RPMI7951 (cell line): Measurements from ENCODE around the gene RGR. TPM values are rescaled to one million over a fixed set of nuclear protein-coding genes. Genes with fewer than 3 reads are reported as not detected.

ENCODE experiments used
- DNase-seq: peaks from one replicate; pipeline ENCODE4 v3.0.0-alpha.2; 2012; ENCODE audit warnings: low read depth
- total RNA-seq: library from RNA; depleted of rRNA; stranded (reverse); fragments of >200 nt; shearing (Covaris generic); gene quantifications from 2 replicates; pipeline ENCODE4 v1.2.3, GENCODE V29; 2014

Gene RGR
- total RNA-seq, 1 experiment from 2014 or later: not detected

DNA sequence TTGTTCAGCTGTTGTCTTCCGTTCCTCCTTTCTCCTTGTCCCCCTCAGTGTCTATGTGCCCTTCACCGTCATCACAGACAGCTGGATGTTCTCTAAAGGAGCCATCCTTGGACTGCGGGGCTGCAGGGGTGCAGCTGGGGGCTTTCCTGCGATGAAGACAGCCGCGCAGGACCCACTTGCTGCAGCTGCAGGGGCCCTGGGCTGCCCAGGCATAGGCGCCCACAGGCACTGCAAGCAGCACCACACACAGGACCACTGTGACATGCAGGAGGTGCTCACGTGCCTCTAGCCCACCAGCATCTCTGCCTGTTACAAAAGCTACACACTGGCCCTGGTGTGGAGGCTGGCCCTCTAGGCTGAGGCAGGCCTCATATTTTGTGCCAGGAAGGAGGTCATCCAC is 22.9 kb upstream of the RGR start:
- no peak for DNase-seq

- peak; percentile 2 for DNase-seq
Measured at GRCh38 chr10:84224411-84225028, 20.3 kb upstream of the RGR start.

GRCh38 chr10:84225427-84226173 is 19.3 kb upstream of the RGR start, which contains the start of gene LRIT2:
TSS of gene LRIT2 (minus strand) at chr10:84225544. CDS start at chr10:84225520, 24 bp downstream.
- no peak for DNase-seq

- no peak for DNase-seq
Measured at GRCh38 chr10:84226616-84227015, 18.2 kb upstream of the RGR start.

- DNase-seq: no peak
Measured at GRCh38 chr10:84227810-84228209, 17.0 kb upstream of the RGR start.

DNA sequence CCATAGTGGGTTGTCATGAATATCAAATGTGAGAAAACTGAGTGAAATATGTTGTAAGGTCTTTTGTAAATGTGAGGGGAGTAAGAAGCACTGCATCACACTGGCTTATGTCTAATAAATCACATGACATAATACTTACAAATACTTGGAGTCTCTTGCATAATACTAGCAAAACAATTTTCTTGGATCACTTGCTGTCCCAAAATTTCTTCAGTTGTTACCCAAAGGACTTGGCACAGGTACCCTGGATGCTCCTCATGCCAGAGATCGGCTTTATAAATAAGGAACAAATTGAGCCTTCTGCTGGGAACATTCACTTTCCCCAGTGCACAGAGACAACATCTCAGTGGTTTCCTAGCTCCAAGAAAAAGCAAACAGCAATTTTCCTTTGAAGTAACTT is 14.5 kb upstream of the RGR start:
- DNase-seq: no peak

DNA sequence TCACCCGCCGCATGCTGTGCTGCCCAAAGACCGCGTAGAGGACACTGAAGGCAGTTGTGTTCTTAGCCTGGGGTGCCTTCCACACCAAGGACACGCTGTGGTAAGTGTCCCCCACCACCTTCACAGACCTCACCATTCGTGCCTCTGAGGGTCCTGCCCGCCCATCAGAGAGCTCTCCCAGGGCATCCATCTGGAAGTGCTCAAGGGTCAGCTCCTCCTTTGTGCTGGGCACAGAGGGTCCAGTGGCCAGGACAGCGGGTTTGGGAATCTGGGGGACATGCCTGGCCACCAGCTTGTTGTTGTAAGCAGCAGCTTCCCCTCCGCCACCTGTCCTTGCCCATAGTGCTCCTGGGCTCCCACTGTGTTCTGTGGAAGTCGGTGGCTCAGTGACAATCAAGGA is 12.5 kb upstream of the RGR start:
- DNase-seq: no peak

- no peak for DNase-seq
Measured at GRCh38 chr10:84233940-84234339, 10.9 kb upstream of the RGR start.

DNA sequence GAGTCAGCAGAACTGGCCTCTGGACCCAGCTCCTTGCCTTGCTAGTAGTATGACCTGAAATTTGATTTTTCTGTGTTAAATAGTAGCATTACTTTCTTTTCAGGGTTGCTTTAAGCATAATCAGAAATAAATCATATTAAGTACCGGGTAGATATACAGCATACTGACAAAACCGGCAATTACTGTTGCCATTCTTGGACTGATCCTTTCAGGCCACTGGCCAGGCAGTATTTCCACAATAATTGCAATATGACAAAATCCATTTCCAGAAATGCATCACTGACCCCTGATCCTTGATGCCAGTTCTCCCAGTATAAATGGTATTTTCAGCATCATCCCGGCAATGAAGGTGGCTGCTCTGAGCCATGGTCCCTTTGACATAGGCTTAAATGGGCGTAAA is 10.4 kb upstream of the RGR start:
- no peak for DNase-seq

- no peak for DNase-seq
Measured at GRCh38 chr10:84235096-84235495, 9.8 kb upstream of the RGR start.

DNA sequence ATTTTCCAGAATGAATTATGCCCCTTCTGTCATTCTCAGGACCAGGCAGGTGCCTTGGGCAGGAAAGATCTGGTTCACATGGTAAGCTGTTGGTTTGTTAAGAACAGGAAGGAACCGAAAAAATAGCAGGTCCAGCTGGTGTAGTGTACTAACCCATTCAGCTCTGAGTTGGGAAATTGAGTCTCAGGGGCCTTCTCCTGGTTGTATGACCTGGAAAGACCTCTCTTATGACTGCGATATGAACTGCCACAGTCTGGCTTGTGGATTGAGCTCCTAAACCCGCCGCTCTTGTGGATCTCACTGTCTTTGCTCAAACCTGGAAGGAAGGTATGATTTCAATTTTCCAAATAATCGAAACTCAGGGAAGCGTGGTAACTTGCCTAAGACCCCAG is 8.1 kb upstream of the RGR start:
- no peak for DNase-seq

DNA sequence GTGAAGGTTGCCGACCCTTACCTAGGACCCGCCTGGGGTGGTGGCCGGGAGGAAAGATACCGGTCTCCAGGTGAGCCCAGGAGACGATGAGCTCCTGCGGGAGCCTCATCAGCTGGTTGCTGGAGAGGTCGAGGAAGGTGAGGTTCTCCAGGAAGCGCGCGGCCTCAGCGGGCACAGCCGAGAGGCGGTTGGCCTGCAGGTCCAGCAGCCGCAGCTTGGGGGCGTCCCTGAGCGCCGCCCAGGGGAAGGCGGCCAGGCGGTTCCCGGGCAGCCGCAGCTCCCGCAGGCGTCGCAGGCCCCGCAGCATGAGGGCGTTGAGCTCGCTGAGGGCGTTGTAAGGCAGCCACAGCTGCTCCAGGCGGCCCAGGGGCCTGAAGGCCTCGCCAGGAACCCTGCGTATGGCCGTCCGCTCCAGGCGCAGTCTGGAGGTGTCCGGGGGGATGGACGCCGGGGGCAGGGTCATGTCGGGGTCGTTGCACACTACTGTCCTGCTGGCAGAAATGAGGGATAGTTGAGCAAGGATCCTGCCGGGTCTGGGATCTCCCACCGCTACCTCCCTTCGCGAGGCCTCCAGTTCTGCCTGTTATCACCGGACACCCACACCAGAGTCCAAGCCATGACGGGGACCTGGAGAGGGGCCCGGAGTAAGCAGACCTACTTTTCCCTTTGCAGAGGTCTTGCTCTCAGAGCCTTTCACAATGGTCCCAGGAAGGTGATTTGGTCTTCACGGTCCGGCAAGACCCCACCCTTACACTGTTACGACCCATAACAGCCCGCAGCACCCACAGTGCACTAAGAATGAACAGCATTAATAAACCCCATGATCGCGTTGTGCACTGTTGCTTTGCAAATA is 7.4 kb upstream of the RGR start:
- DNase-seq: no peak

DNA sequence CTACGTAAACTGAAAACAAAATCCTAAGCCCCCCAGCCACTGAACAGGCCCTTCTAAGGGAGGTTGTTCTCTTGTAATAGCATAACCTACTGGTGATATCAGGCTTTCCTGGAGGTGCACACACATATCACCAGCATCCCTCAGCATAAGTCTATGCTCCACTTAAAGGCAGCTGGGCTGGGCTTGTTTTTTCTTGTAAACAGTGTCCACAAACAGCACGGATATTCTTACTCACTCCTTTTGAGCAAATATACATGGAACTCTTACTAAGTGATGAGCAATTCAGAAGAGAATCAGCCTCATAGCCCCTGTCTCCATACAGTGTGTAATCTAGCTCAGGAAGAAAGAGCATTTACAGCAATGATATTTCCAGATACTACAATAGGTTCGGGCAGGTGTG is 5.9 kb upstream of the RGR start:
- DNase-seq: no peak

DNA sequence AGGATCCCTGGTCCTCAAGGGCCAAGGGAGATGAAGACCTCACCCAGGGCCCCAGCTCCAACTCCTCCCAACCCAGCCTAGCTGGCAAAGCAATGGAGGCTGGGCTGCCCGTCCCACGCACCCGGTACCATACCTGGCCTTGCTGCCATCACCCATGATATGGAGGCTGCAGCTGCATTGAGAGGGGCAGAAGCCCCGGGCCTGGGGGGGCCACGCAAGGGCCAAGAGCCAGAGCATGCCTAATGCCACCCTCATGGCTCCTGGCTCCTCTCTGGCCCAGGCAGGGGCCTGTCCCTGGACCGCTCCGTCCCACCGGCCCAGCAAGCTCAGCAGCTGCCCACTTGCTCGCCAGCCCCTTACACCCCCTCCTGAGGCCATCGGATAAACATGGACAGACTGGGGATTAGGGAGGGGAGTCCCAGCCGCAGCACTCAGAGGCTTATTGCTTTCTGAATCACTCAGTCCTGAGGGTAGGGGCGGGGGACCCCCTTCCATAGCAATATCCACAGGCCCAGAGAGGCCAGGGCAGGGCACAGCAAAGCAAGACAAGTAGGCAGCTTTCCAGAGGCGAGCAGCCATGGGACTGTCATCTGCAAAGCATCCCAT is 3.6 kb upstream of the RGR start, which contains the start of gene LRIT1:
TSS of gene LRIT1 (minus strand) at position 362 of the 606 bp plus-strand sequence. CDS start at position 255, 107 bp downstream.
- no peak for DNase-seq

GRCh38 chr10:84243759-84244158 is 1.1 kb upstream of the RGR start:
- DNase-seq: no peak

DNA sequence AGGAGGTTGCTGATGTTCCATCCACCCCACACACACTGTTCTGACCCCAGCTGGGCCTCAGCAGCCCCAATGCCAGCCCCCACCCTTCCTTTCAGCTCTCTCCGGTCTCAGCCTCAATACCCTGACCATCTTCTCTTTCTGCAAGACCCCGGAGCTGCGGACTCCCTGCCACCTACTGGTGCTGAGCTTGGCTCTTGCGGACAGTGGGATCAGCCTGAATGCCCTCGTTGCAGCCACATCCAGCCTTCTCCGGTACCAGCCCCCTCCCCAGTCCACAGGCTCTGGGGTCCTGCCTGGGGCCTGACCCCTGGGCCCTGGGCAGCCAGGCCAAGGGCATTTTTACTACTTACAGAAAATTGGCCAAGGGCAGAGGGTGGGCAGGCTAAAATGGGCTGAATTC is 2.6 kb downstream of the RGR start:
- no peak for DNase-seq

- no peak for DNase-seq
Measured at GRCh38 chr10:84248794-84249193, 3.9 kb downstream of the RGR start.

DNA sequence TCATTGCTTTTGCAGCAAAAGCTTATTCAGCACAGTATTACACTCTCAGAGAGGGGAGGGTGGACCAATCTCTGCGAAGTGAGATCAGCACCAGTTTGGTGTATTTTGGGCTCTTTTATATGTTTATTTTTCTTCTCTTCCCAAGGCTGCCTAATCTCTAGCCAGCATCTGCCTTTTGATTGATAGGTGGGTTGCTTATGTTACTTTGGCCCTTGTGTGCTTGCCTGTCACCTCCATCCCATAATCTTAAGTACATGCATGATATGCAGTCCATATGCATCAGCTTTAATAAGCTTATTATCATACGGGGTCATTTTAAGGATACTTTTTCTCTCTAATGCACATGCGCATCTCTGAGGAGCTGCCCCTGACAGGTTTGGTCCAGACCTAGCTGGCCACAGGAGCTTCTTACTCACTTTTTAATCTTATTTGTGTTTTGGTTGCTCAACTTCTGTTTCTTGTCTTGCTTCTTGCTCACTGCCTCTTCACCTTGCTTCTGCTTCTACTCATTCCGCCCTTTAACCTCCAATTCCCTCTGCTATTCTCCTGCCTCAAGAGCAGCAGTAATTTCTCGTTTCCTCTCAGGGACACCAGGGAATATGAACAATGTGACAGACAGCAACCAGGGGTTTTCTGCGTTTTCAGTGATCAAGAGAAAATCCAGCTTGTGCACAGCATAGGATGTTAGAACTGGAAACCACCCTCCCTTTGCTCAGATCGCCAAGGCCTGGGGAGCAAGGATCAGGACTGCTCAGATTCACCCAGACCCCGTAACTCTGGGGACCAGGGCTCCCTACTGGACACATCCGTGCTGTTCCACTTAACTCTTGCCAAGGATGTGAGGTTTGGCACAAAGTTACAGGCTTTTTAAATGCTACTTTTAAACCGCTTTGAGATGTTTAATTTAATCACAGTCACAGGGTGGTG is 10.0 kb downstream of the RGR start:
- DNase-seq: no peak

DNA sequence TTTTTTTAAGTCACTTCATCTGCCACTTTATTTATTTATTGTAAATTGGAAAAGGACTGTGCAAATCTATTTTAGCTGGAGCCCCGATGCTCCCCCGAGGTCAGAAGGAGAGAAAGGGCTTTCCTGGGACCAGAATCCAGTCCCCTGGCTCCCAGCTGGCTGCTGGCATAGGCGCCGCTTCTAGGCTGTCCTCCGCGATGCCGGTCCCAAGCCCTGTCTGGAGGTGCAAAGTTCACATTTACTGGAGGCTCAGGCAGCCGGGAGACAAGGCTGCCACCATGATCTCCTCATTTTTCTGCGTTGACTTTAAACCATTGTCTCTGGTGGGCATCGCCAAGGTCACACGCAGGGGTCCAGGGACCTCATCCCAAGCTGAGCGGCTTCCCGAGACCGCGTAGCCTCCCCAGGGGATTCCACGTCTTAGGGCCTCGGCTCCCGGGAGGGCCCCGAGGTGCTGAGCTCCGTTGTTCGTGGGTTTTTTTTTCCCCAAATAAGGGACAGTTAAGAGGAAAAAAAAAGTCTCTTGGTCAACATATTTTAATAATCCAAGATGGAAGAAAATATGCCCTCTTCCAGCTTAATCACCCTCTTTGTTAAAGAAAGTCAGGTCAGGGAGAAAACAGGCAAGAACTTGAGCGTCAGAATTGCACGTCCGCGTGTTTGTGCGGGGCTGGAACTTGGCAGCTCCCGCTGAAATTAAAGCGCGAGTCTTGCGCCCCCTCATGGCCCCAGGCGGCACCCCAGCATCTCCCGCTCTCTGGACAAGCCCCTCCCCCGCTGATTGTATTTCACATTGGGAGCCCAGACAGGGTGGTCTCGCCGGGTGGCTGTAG is 11.9 kb downstream of the RGR start:
- DNase-seq: peak; percentile 35
